ENCODE data around the gene BDH1.
"Not testable (repeated sequence)": the region's sequence is repeated elsewhere in the genome, so short reads cannot be mapped to it uniquely, and the experiment has no call there.

BDH1 gene

GRCh38 chr3:197523526-197523925 lies 32.2 kb downstream of the BDH1 start:
- no peaks in the 10 kb centered on the region for H3K9me3 ChIP-seq (ENCODE audit: control insufficient read depth, low read depth, low read length)
- H3K27ac ChIP-seq (ENCODE audit: low read length), result no peak overlapping the region
- no peaks in the 10 kb centered on the region for H3K27me3 ChIP-seq (ENCODE audit: control insufficient read depth, insufficient read depth, low read length)
- H3K4me3 ChIP-seq (ENCODE audit: low read length), result no peak overlapping the region
- H3K9ac ChIP-seq (ENCODE audit: low read length), result no peak overlapping the region
- peaks cover 18% of the 10 kb centered on the region for H3K4me1 ChIP-seq (ENCODE audit: control insufficient read depth, low read depth, low read length)
- H3K36me3 ChIP-seq (ENCODE audit: control insufficient read depth, low read depth, low read length), result no peaks in the 10 kb centered on the region

GRCh38 chr3:197522881-197523441 lies 32.8 kb downstream of the BDH1 start:
- H3K4me3 ChIP-seq (ENCODE audit: low read length), result no peak overlapping the region
- H3K36me3 ChIP-seq (ENCODE audit: control insufficient read depth, low read depth, low read length), result no peaks in the 10 kb centered on the region
- H3K9ac ChIP-seq (ENCODE audit: low read length), result no peak overlapping the region
- H3K4me1 ChIP-seq (ENCODE audit: control insufficient read depth, low read depth, low read length), result peaks cover 18% of the 10 kb centered on the region
- H3K9me3 ChIP-seq (ENCODE audit: control insufficient read depth, low read depth, low read length), result no peaks in the 10 kb centered on the region
- H3K27ac ChIP-seq (ENCODE audit: low read length), result no peak overlapping the region
- H3K27me3 ChIP-seq (ENCODE audit: control insufficient read depth, insufficient read depth, low read length), result no peaks in the 10 kb centered on the region

GRCh38 chr3:197522183-197522715 lies 33.5 kb downstream of the BDH1 start:
- H3K4me3 ChIP-seq (ENCODE audit: low read length), result no peak overlapping the region
- H3K4me1 ChIP-seq (ENCODE audit: control insufficient read depth, low read depth, low read length), result peaks cover 18% of the 10 kb centered on the region
- no peaks in the 10 kb centered on the region for H3K27me3 ChIP-seq (ENCODE audit: control insufficient read depth, insufficient read depth, low read length)
- H3K9me3 ChIP-seq (ENCODE audit: control insufficient read depth, low read depth, low read length), result no peaks in the 10 kb centered on the region
- no peaks in the 10 kb centered on the region for H3K36me3 ChIP-seq (ENCODE audit: control insufficient read depth, low read depth, low read length)
- H3K9ac ChIP-seq (ENCODE audit: low read length), result no peak overlapping the region
- H3K27ac ChIP-seq (ENCODE audit: low read length), result no peak overlapping the region

- Histone ChIP-seq H3K9ac (ENCODE audit: low read length) (no peak overlapping the region), H3K27ac (ENCODE audit: low read length) (no peak overlapping the region), H3K36me3 (ENCODE audit: control insufficient read depth, low read depth, low read length) (no peaks in the 10 kb centered on the region)
Measured at GRCh38 chr3:197521277-197522182, 34.2 kb downstream of the BDH1 start.

GRCh38 chr3:197520311-197521276 lies 35.2 kb downstream of the BDH1 start:
- Histone ChIP-seq H3K27ac (ENCODE audit: low read length) (no peak overlapping the region), H3K9ac (ENCODE audit: low read length) (no peak overlapping the region), H3K36me3 (ENCODE audit: control insufficient read depth, low read depth, low read length) (no peaks in the 10 kb centered on the region), H3K4me3 (ENCODE audit: low read length) (peak overlapping the region; percentile 28), H3K27me3 (ENCODE audit: control insufficient read depth, insufficient read depth, low read length) (no peaks in the 10 kb centered on the region), H3K9me3 (ENCODE audit: control insufficient read depth, low read depth, low read length) (no peaks in the 10 kb centered on the region), H3K4me1 (ENCODE audit: control insufficient read depth, low read depth, low read length) (peaks cover 18% of the 10 kb centered on the region)

More at GRCh38 chr3:197521277-197522182, 34.2 kb downstream of the BDH1 start:
- peak overlapping the region; percentile 28 for H3K4me3 ChIP-seq (ENCODE audit: low read length)
- no peaks in the 10 kb centered on the region for H3K9me3 ChIP-seq (ENCODE audit: control insufficient read depth, low read depth, low read length)
- H3K4me1 ChIP-seq (ENCODE audit: control insufficient read depth, low read depth, low read length), result peaks cover 18% of the 10 kb centered on the region
- no peaks in the 10 kb centered on the region for H3K27me3 ChIP-seq (ENCODE audit: control insufficient read depth, insufficient read depth, low read length)

GRCh38 chr3:197519801-197520211 lies 36.0 kb downstream of the BDH1 start:
- H3K4me3 ChIP-seq (ENCODE audit: low read length), result no peak overlapping the region
- H3K9me3 ChIP-seq (ENCODE audit: control insufficient read depth, low read depth, low read length), result no peaks in the 10 kb centered on the region
- H3K4me1 ChIP-seq (ENCODE audit: control insufficient read depth, low read depth, low read length), result peaks cover 18% of the 10 kb centered on the region
- no peak overlapping the region for H3K9ac ChIP-seq (ENCODE audit: low read length)
- no peaks in the 10 kb centered on the region for H3K27me3 ChIP-seq (ENCODE audit: control insufficient read depth, insufficient read depth, low read length)
- H3K36me3 ChIP-seq (ENCODE audit: control insufficient read depth, low read depth, low read length), result no peaks in the 10 kb centered on the region
- no peak overlapping the region for H3K27ac ChIP-seq (ENCODE audit: low read length)

GRCh38 chr3:197518881-197519421 lies 36.8 kb downstream of the BDH1 start:
- Histone ChIP-seq H3K9me3 (ENCODE audit: control insufficient read depth, low read depth, low read length) (no peaks in the 10 kb centered on the region), H3K36me3 (ENCODE audit: control insufficient read depth, low read depth, low read length) (no peaks in the 10 kb centered on the region), H3K27ac (ENCODE audit: low read length) (no peak overlapping the region), H3K27me3 (ENCODE audit: control insufficient read depth, insufficient read depth, low read length) (no peaks in the 10 kb centered on the region), H3K9ac (ENCODE audit: low read length) (no peak overlapping the region), H3K4me1 (ENCODE audit: control insufficient read depth, low read depth, low read length) (peaks cover 18% of the 10 kb centered on the region), H3K4me3 (ENCODE audit: low read length) (no peak overlapping the region)

GRCh38 chr3:197517922-197518683 lies 37.7 kb downstream of the BDH1 start:
- not testable (repeated sequence) for H3K9me3 ChIP-seq (ENCODE audit: control insufficient read depth, low read depth, low read length); H3K9ac ChIP-seq (ENCODE audit: low read length); H3K36me3 ChIP-seq (ENCODE audit: control insufficient read depth, low read depth, low read length); H3K4me3 ChIP-seq (ENCODE audit: low read length); H3K27ac ChIP-seq (ENCODE audit: low read length); H3K27me3 ChIP-seq (ENCODE audit: control insufficient read depth, insufficient read depth, low read length)
- H3K4me1 ChIP-seq (ENCODE audit: control insufficient read depth, low read depth, low read length), result peaks cover 18% of the 10 kb centered on the region

GRCh38 chr3:197516890-197517606 lies 38.7 kb downstream of the BDH1 start:
- not testable (repeated sequence) for H3K27ac ChIP-seq (ENCODE audit: low read length); H3K27me3 ChIP-seq (ENCODE audit: control insufficient read depth, insufficient read depth, low read length); H3K36me3 ChIP-seq (ENCODE audit: control insufficient read depth, low read depth, low read length); H3K9ac ChIP-seq (ENCODE audit: low read length); H3K4me3 ChIP-seq (ENCODE audit: low read length); H3K9me3 ChIP-seq (ENCODE audit: control insufficient read depth, low read depth, low read length)
- peaks cover 18% of the 10 kb centered on the region for H3K4me1 ChIP-seq (ENCODE audit: control insufficient read depth, low read depth, low read length)

- Histone ChIP-seq H3K9me3 (ENCODE audit: control insufficient read depth, low read depth, low read length) (no peaks in the 10 kb centered on the region), H3K4me1 (ENCODE audit: control insufficient read depth, low read depth, low read length) (peaks cover 16% of the 10 kb centered on the region), H3K9ac (ENCODE audit: low read length) (no peak overlapping the region), H3K27ac (ENCODE audit: low read length) (no peak overlapping the region), H3K27me3 (ENCODE audit: control insufficient read depth, insufficient read depth, low read length) (no peaks in the 10 kb centered on the region), H3K4me3 (ENCODE audit: low read length) (no peak overlapping the region), H3K36me3 (ENCODE audit: control insufficient read depth, low read depth, low read length) (peaks cover 3% of the 10 kb centered on the region)
Measured at GRCh38 chr3:197516517-197516889, 39.3 kb downstream of the BDH1 start.

Measured in iPS-18a (cell line).